NB4 (cell line): Measurements from ENCODE around the gene CSRP1.

Experiments
- CTCF ChIP-seq: IDR thresholded peaks from one replicate; pipeline ENCODE4 v1.5.1; 2012; ENCODE audit warnings: low read depth, low read length
- POLR2A ChIP-seq: IDR thresholded peaks from 2 replicates; pipeline ENCODE4 v1.6.1; 2011; ENCODE audit warnings: mild to moderate bottlenecking; ENCODE audit not compliant: insufficient read length; ENCODE audit errors: extremely low read depth

- TF ChIP-seq CTCF, result no peak
- TF ChIP-seq POLR2A, result no peak
Measured at GRCh38 chr1:201470581-201470980, 36.3 kb downstream of the CSRP1 start.
